Glutamatergic neuron (in vitro differentiated cells): ENCODE data around the gene CAMKMT. TPM values are rescaled to one million over a fixed set of nuclear protein-coding genes. Genes with fewer than 3 reads are reported as not detected.

Experiments used
- DNase-seq: peaks from one replicate; pipeline ENCODE4 v3.0.0; 2022
- H3K27ac Mint-ChIP-seq: one replicate; pipeline ENCODE4 v1.8.0; 2020; ENCODE audit warnings: mild to moderate bottlenecking, mixed read lengths, inconsistent platforms; ENCODE audit not compliant: unreplicated experiment
- H3K27me3 Mint-ChIP-seq: one replicate; pipeline ENCODE4 v1.8.0; 2020; ENCODE audit warnings: mild to moderate bottlenecking, moderate library complexity, mixed read lengths, inconsistent platforms; ENCODE audit not compliant: unreplicated experiment
- H3K36me3 Mint-ChIP-seq: one replicate; pipeline ENCODE4 v1.8.0; 2020; ENCODE audit warnings: mild to moderate bottlenecking, mixed read lengths, inconsistent platforms; ENCODE audit not compliant: unreplicated experiment
- H3K4me1 Mint-ChIP-seq: one replicate; pipeline ENCODE4 v1.8.0; 2020; ENCODE audit warnings: mild to moderate bottlenecking, low read depth, mixed read lengths, inconsistent platforms; ENCODE audit not compliant: unreplicated experiment
- H3K4me3 Mint-ChIP-seq: one replicate; pipeline ENCODE4 v1.8.0; 2020; ENCODE audit warnings: mild to moderate bottlenecking, mixed read lengths, inconsistent platforms; ENCODE audit not compliant: unreplicated experiment
- H3K9me3 Mint-ChIP-seq: one replicate; pipeline ENCODE4 v1.8.0; 2020; ENCODE audit warnings: mild to moderate bottlenecking, moderate library complexity, mixed read lengths, inconsistent platforms; ENCODE audit not compliant: unreplicated experiment
- total RNA-seq: library from RNA; stranded (reverse); fragmentation: NEBNext Ultra II Directional; extraction: Animal tissue kit (Norgen Biotek cat#: 25700); gene quantifications from one replicate; pipeline ENCODE4 v1.2.1, GENCODE V29; 2021; ENCODE audit not compliant: unreplicated experiment
- TF ChIP-seq, protein P1 (sequence below): fragments of 200-600 bp; sonication (generic); IDR thresholded peaks from one replicate; pipeline ENCODE4 v1.5.0; 2021; ENCODE audit not compliant: partially characterized antibody, unreplicated experiment

The CAMKMT gene
- total RNA-seq, 1 donor from 2014 or later, result 9.6 TPM

DNA sequence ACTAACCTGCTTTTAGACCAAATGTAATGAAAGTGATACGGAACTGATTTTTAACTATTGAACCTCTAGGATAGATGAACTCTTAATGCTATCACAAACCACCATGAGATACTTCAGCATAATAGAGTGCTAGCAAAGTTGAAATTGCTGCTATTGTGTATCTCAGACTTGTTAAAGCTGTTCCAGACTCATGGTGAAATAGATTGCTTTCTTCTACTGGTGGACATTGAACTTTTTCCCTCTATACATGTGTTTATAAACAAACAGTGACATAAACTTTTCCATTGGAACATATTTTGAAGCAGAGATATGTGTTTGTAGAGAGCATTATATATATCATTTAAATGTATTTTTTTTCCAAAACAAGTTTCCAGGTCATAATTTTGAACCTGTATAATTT is 157.3 kb downstream of the CAMKMT start:
- Mint-ChIP-seq H3K4me1 (peaks cover 1% of the 10 kb centered on the region), H3K27me3 (no peaks in the 10 kb centered on the region), H3K9me3 (no peaks in the 10 kb centered on the region), H3K36me3 (peaks cover 12% of the 10 kb centered on the region), H3K4me3 (no peak overlapping the region), H3K27ac (no peak overlapping the region)
- TF ChIP-seq, protein P1, sequence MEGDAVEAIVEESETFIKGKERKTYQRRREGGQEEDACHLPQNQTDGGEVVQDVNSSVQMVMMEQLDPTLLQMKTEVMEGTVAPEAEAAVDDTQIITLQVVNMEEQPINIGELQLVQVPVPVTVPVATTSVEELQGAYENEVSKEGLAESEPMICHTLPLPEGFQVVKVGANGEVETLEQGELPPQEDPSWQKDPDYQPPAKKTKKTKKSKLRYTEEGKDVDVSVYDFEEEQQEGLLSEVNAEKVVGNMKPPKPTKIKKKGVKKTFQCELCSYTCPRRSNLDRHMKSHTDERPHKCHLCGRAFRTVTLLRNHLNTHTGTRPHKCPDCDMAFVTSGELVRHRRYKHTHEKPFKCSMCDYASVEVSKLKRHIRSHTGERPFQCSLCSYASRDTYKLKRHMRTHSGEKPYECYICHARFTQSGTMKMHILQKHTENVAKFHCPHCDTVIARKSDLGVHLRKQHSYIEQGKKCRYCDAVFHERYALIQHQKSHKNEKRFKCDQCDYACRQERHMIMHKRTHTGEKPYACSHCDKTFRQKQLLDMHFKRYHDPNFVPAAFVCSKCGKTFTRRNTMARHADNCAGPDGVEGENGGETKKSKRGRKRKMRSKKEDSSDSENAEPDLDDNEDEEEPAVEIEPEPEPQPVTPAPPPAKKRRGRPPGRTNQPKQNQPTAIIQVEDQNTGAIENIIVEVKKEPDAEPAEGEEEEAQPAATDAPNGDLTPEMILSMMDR, result no peak
- no peak for DNase-seq

DNA sequence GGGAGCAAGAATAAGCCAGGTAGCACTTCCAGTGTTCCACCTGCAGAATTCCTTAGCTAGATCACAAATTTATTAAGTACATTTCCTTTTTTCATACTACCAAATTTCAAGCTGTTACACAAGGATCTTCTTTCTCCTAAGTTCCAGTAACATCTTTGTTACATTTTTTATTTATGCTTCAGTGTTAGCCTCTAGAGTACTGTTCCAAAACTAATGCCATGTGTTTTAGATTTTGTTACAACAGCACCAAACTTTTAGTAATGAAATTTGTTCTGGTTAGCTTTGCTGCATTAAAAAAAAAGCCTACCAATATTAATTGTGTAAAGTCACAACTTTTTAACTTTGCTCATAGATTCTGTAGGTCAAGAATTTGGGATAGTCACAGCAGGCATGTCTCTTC is 161.1 kb downstream of the CAMKMT start:
- Mint-ChIP-seq H3K4me3 (no peak overlapping the region), H3K9me3 (no peaks in the 10 kb centered on the region), H3K36me3 (peaks cover 12% of the 10 kb centered on the region), H3K27ac (no peak overlapping the region), H3K4me1 (no peaks in the 10 kb centered on the region), H3K27me3 (no peaks in the 10 kb centered on the region)
- TF ChIP-seq, protein P1, result no peak
- no peak for DNase-seq

DNA sequence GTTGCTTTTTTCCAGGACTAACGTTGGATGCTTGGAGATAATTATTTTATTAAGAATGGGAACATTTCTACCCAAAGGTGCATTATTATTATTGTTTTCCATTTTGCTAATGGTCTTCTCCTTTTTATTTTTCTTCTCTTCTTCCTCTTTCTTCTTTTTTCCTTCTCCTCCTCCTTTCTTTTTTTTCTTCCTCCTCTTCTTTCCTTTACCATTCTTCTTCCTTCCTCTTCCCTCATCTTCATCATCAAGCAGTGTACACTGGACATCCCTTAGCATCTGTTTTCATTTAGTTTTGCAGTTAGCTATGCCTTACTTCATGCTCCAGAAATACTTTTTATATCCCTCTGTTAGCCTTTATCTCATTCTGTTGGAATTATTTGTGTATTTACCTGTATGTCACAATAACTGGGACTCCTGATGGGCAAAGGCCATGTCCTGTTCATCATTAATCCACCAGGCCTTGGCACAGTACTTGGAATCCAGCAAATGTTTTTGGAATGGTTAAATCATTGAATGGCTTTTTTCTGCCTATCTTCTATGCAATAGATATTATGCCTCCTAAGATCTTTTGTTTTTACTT is 162.7 kb downstream of the CAMKMT start:
- Mint-ChIP-seq H3K27ac (no peak overlapping the region), H3K4me3 (no peak overlapping the region), H3K4me1 (no peaks in the 10 kb centered on the region), H3K36me3 (peaks cover 12% of the 10 kb centered on the region), H3K27me3 (no peaks in the 10 kb centered on the region), H3K9me3 (no peaks in the 10 kb centered on the region)
- TF ChIP-seq, protein P1, result no peak
- no peak for DNase-seq

DNA sequence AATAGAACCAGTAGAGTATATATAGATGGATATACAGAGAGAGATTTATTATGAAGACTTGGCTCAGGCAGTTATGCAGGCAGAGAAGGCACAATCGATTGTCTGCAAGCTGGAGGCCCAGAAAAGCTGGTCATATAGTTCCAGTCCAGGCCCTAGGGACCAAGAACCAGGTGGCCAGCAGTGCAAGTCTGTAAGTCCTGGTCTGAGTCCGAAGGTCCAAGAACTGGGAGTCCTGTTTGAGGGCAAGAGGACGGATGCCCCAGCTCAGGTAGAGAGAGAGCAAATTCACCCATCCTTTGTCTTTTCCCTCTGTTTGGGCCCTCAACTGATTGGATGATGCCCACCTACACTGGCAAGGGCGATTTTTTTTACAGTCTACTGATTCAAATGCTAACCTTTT is 164.6 kb downstream of the CAMKMT start:
- H3K4me1 Mint-ChIP-seq, result no peaks in the 10 kb centered on the region
- H3K4me3 Mint-ChIP-seq, result no peak overlapping the region
- no peaks in the 10 kb centered on the region for H3K27me3 Mint-ChIP-seq
- H3K36me3 Mint-ChIP-seq, result peaks cover 8% of the 10 kb centered on the region
- TF ChIP-seq, protein P1, result no peak
- DNase-seq, result no peak
- no peak overlapping the region for H3K27ac Mint-ChIP-seq
- no peaks in the 10 kb centered on the region for H3K9me3 Mint-ChIP-seq

DNA sequence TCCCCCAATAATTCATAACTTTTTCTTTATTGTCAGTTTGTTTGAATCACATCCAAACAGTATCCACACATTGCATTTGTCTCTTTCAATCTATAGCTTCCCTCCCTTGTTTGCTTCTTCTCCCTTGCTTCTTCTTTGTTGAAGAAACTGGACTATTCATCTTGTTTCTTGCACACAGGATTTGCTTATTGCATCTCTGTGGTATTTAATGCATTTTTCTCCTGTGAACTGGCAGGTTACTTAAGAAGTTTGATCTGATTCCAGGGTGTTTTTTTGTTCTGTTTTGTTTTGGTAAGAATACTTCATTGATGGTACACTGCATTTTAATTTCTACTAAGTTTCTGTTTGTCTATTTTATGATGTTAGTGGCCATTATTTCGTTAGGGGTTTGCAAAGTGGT is 166.8 kb downstream of the CAMKMT start:
- H3K4me3 Mint-ChIP-seq, result no peak overlapping the region
- no peaks in the 10 kb centered on the region for H3K4me1 Mint-ChIP-seq
- DNase-seq, result no peak
- H3K27me3 Mint-ChIP-seq, result no peaks in the 10 kb centered on the region
- H3K27ac Mint-ChIP-seq, result no peak overlapping the region
- no peaks in the 10 kb centered on the region for H3K9me3 Mint-ChIP-seq
- TF ChIP-seq, protein P1, result no peak
- no peaks in the 10 kb centered on the region for H3K36me3 Mint-ChIP-seq
